ENCODE results near the gene DIAPH1.

- TF ChIP-seq POLR2A (IDR thresholded peaks at IDR 0.05), result no peak
- TF ChIP-seq CTCF (IDR thresholded peaks at IDR 0.05), result no peak
- no peak for TF ChIP-seq POLR2AphosphoS5 (IDR thresholded peaks at IDR 0.05)
Measured at GRCh38 chr5:141547488-141547887, 71.3 kb downstream of the DIAPH1 start.

Measured in breast epithelium (tissue), 3 donors.